Activated CD8-positive, alpha-beta T cell treated with anti-CD3 and anti-CD28 coated beads for 36 hours (primary cell): ENCODE data around the gene FCGBP. TPM values are rescaled to one million over a fixed set of nuclear protein-coding genes. Genes with fewer than 3 reads are reported as not detected.

Experiments
- ATAC-seq: fragments of 200-7000 bp; cut with Tn5 transposase; one replicate; pipeline ENCODE4 v1.10.0; 2021; ENCODE audit warnings: mild to moderate bottlenecking, moderate library complexity
- CTCF ChIA-PET: fragments of 350-600 bp; sonication (Branson Sonifier 250); formaldehyde crosslinking; loops from one replicate; lab custom pipeline; 2021; ENCODE audit warnings: antibody characterized with exemption; lab: Charles Lee
- POLR2A ChIA-PET: fragments of 350-600 bp; sonication (Branson Sonifier 250); formaldehyde crosslinking; loops from one replicate; lab custom pipeline; 2021; ENCODE audit warnings: antibody characterized with exemption; lab: Charles Lee
- DNase-seq: peaks from one replicate; pipeline ENCODE4 v3.0.0-alpha.2; 2020
- H3K27ac Mint-ChIP-seq: one replicate; pipeline ENCODE4 v1.8.0; 2021; ENCODE audit warnings: mild to moderate bottlenecking, mixed read lengths
- H3K27me3 Mint-ChIP-seq: one replicate; pipeline ENCODE4 v1.8.0; 2021; ENCODE audit warnings: mixed read lengths
- H3K36me3 Mint-ChIP-seq: one replicate; pipeline ENCODE4 v1.8.0; 2021; ENCODE audit warnings: low read depth, mixed read lengths
- H3K4me1 Mint-ChIP-seq: one replicate; pipeline ENCODE4 v1.8.0; 2021; ENCODE audit warnings: low read depth, mixed read lengths
- H3K4me3 Mint-ChIP-seq: one replicate; pipeline ENCODE4 v1.8.0; 2021; ENCODE audit warnings: mild to moderate bottlenecking, moderate library complexity, mixed read lengths
- H3K9me3 Mint-ChIP-seq: one replicate; pipeline ENCODE4 v1.8.0; 2021; ENCODE audit warnings: mixed read lengths
- intact Hi-C: fragments of 100-400 bp; cut with micrococcal nuclease; formaldehyde crosslinking; loops from one replicate; pipeline ENCODE4 v1.10.0; 2022
- total RNA-seq, 2 experiments: library from RNA; stranded (reverse); gene quantifications; one replicate each; pipeline ENCODE4 v1.2.3, GENCODE V29; 2021
- TF ChIP-seq, protein P1 (sequence below): fragments of 200-600 bp; IDR thresholded peaks from one replicate; pipeline ENCODE4 v1.8.0; 2022; ENCODE audit warnings: antibody characterized with exemption, mild to moderate bottlenecking

The FCGBP gene
- total RNA-seq, 2 experiments from 2014 or later = 4.8 to 6.9 TPM

DNA sequence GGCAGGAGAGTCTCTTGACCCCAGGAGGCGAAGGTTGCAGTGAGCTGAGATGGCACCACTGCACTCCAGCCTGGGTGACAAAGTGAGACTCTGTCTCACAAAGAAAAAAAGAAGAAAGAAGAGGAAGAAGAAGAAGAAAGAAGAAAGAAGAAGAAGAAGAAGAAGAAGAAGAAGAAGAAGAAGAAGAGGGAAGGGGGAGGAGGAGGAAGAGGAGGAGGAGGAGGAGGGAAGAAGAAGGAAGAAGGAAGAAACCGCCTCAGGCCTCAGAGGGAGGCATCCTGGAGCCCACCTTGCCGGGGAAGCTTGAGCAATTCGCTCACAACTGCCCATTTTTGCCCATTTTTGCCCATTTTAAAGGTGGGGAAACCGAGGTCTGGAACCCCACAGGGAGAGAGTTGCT is 9.5 kb downstream of the FCGBP start:
- no peak for DNase-seq
- H3K4me1 Mint-ChIP-seq = peaks cover 11% of the 10 kb centered on the region
- H3K4me3 Mint-ChIP-seq = no peak overlapping the region
- no peaks in the 10 kb centered on the region for H3K9me3 Mint-ChIP-seq
- TF ChIP-seq, protein P1, sequence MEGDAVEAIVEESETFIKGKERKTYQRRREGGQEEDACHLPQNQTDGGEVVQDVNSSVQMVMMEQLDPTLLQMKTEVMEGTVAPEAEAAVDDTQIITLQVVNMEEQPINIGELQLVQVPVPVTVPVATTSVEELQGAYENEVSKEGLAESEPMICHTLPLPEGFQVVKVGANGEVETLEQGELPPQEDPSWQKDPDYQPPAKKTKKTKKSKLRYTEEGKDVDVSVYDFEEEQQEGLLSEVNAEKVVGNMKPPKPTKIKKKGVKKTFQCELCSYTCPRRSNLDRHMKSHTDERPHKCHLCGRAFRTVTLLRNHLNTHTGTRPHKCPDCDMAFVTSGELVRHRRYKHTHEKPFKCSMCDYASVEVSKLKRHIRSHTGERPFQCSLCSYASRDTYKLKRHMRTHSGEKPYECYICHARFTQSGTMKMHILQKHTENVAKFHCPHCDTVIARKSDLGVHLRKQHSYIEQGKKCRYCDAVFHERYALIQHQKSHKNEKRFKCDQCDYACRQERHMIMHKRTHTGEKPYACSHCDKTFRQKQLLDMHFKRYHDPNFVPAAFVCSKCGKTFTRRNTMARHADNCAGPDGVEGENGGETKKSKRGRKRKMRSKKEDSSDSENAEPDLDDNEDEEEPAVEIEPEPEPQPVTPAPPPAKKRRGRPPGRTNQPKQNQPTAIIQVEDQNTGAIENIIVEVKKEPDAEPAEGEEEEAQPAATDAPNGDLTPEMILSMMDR = no peak
- no peak overlapping the region for H3K27ac Mint-ChIP-seq
- POLR2A ChIA-PET = no interaction called here
- peaks cover 4% of the 10 kb centered on the region for H3K36me3 Mint-ChIP-seq
- intact Hi-C loops = no loop called here
- CTCF ChIA-PET = interaction anchor here (1.8 to 2.0 kb wide), 2 partner anchors 30 to 46 kb away, joined by 5 to 10 read pairs; partner anchors contain the start of gene PSMC4
- ATAC-seq = no peak
- H3K27me3 Mint-ChIP-seq = no peaks in the 10 kb centered on the region

DNA sequence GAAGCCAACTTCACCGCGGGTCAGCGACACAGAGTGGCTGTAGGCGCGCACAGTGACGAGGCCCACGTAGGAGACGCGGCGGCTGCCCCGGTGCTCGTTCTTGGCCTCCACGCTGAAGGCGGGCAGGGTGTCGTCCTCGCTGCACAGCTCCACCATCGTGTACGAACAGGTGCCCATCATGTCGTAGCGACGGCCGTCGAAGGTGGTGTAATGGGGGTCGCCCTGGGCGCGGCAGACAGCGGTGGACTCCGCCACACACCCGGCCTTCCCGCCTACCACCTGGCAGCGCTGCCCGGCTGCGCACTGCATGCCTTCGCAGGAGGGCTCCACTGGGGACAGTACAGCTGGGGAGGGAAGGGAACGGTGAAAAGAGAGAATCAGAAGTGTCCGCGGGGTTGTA is 10.0 kb downstream of the FCGBP start:
- Mint-ChIP-seq H3K4me3 (no peak overlapping the region), H3K9me3 (no peaks in the 10 kb centered on the region), H3K27me3 (no peaks in the 10 kb centered on the region), H3K27ac (no peak overlapping the region), H3K4me1 (peaks cover 8% of the 10 kb centered on the region), H3K36me3 (peaks cover 6% of the 10 kb centered on the region)
- no peak for DNase-seq
- POLR2A ChIA-PET = no interaction called here
- CTCF ChIA-PET = interaction anchor here (1.8 kb wide), 1 partner anchor 46 kb away, joined by 10 read pairs; the partner anchor contains the start of gene PSMC4
- intact Hi-C loops = no loop called here
- ATAC-seq = no peak
- TF ChIP-seq, protein P1 = no peak

DNA sequence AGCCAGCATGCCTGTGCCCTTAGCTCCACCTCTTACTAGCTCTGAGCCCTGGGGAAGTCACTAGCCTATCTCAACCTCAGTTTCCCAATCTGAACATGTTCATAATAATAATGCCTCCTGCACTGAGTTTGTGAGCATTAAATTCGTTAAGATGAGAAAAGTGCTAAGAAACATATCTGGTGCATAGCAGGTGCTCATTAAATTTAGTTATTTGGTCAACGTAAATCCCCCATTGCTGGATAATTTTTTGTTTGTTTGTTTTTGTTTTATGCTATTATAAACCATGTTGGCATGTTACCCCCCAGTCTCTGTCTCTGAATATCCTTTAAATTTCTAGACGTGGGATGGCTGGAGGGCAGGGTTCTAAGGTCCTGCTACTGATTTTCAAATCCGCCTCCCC is 10.6 kb downstream of the FCGBP start:
- H3K36me3 Mint-ChIP-seq = peaks cover 8% of the 10 kb centered on the region
- no peaks in the 10 kb centered on the region for H3K9me3 Mint-ChIP-seq
- H3K4me1 Mint-ChIP-seq = peaks cover 8% of the 10 kb centered on the region
- DNase-seq (no peak), ATAC-seq (no peak)
- H3K27me3 Mint-ChIP-seq = no peaks in the 10 kb centered on the region
- ChIA-PET POLR2A (no interaction called here), CTCF (interaction anchor here (1.8 kb wide), 1 partner anchor 47 kb away, joined by 10 read pairs; the partner anchor contains the start of gene PSMC4)
- H3K27ac Mint-ChIP-seq = no peak overlapping the region
- intact Hi-C loops = no loop called here
- TF ChIP-seq, protein P1 = no peak
- H3K4me3 Mint-ChIP-seq = no peak overlapping the region

DNA sequence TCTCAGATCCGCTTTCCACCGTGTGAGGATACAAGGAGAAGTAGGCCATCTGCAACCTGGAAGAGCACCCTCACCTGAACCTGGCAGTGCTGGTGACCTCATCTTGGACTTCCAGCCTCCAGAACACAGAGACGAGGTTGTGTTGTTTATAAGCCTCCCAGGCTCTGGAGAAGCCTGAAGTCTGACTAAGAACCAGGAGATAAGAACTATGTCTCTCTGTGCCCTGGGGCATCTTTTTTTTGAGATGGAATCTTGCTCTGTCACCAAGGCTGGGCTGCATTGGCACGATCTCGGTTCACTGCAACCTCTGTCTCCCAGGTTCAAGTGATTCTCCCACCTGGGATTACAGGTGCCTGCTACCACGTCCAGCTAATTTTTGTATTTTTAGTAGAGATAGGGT is 14.5 kb downstream of the FCGBP start:
- TF ChIP-seq, protein P1 = no peak
- ChIA-PET POLR2A (no interaction called here), CTCF (interaction anchor here (1.5 kb wide), 1 partner anchor 51 kb away, joined by 4 read pairs; the partner anchor contains the start of gene PSMC4)
- Mint-ChIP-seq H3K4me3 (no peak overlapping the region), H3K4me1 (no peaks in the 10 kb centered on the region), H3K9me3 (no peaks in the 10 kb centered on the region), H3K27me3 (no peaks in the 10 kb centered on the region), H3K36me3 (peaks cover 8% of the 10 kb centered on the region), H3K27ac (no peak overlapping the region)
- intact Hi-C loops = no loop called here
- ATAC-seq (no peak), DNase-seq (no peak)

DNA sequence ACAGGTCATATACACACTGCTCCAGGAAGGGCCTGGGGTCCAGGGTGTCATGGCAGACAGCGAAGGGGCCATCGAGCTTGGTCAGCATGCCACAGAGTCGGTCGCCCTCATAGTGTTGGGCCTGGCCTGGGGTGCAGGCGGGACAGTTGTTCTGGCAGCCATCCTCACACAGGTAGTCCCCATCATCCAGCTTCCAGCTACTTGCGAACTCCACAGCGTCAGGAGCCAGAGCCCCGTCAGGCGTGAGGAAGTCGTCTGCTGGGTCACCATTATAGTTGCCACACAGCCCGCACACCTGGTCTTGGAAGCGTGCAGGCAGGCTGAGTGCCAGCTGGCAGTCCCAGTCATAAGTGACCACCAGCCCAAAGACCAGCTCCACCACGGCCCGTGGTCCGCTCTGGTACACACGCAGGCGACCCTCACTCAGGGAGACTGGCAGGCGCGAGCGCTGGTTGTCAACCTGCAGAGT is 16.2 kb downstream of the FCGBP start:
- TF ChIP-seq, protein P1 = no peak
- DNase-seq = no peak
- no peaks in the 10 kb centered on the region for H3K27me3 Mint-ChIP-seq
- CTCF ChIA-PET = interaction anchor here (1.0 to 1.2 kb wide), 2 partner anchors 11 kb away, joined by 3 read pairs; no protein-coding TSS in a partner anchor
- intact Hi-C loops = no loop called here
- peaks cover 2% of the 10 kb centered on the region for H3K4me1 Mint-ChIP-seq
- no peak overlapping the region for H3K27ac Mint-ChIP-seq
- ATAC-seq = no peak
- POLR2A ChIA-PET = no interaction called here
- H3K36me3 Mint-ChIP-seq = peaks cover 8% of the 10 kb centered on the region
- no peak overlapping the region for H3K4me3 Mint-ChIP-seq
- H3K9me3 Mint-ChIP-seq = no peaks in the 10 kb centered on the region
